HepG2 (cell line): ENCODE data around the gene MYO7B. TPM values are rescaled to one million over a fixed set of nuclear protein-coding genes. Genes with fewer than 3 reads are reported as not detected.

Experiments
- ATAC-seq: fragments of 200-7000 bp; cut with Tn5 transposase; 3 replicates; pipeline ENCODE4 v1.9.1; 2020; ENCODE audit warnings: mild to moderate bottlenecking, moderate library complexity
- BruUV-seq: library from RNA; stranded (reverse); fragments of 400-500 nt; replicated peaks from 2 replicates; lab custom pipeline; 2021; lab: Mats Ljungman, UMichigan
- CTCF ChIA-PET: fragments of 300-600 bp; formaldehyde crosslinking; extraction: SDS; loops from one replicate; lab custom pipeline; 2021; ENCODE audit warnings: low total read pairs, inconsistent platforms, low intra/inter-chr PET ratio; lab: Yijun Ruan, JAX
- POLR2A ChIA-PET: fragments of 350-600 bp; sonication (Branson Sonifier 250); formaldehyde crosslinking; loops from one replicate; lab custom pipeline; 2020; ENCODE audit warnings: antibody characterized with exemption, inconsistent platforms; lab: Yijun Ruan, JAX
- DNase-seq: peaks from one replicate; pipeline ENCODE4 v3.0.0-alpha.2; 2015; ENCODE audit warnings: low spot score
- FAIRE-seq: peaks from 3 replicates; lab custom pipeline; 2011; peaks lifted over from hg19 to GRCh38; lab: Jason Lieb, UNC
- H2AFZ ChIP-seq: one replicate; pipeline ENCODE4 v1.6.1; 2011; ENCODE audit warnings: low read length, inconsistent platforms
- H3K27ac ChIP-seq: fragments of 300-600 bp; 3 replicates; pipeline ENCODE4 v1.8.0; 2011; ENCODE audit warnings: mixed run types, mild to moderate bottlenecking, mixed read lengths, low read length, inconsistent platforms; ENCODE audit not compliant: insufficient read depth; ENCODE audit errors: extremely low read length
- H3K27me3 ChIP-seq, 2 experiments: fragments of 200-600 bp in 1 of 2; 2 replicates in 1 of 2; 3 replicates in 1 of 2; pipeline versions ENCODE4 v1.6.0 to v1.8.0; 2011; ENCODE audit warnings: low read length in 2 of 2, mild to moderate bottlenecking in 2 of 2, moderate library complexity in 2 of 2, inconsistent platforms in 1 of 2; ENCODE audit not compliant: insufficient read depth in 2 of 2, control insufficient read depth in 1 of 2
- H3K36me3 ChIP-seq, 2 experiments: fragments of 200-600 bp in 1 of 2; replicated peaks in 1 of 2; 2 replicates in 1 of 2; 3 replicates in 1 of 2; pipeline versions ENCODE4 v1.5.1 to v1.8.0; 2011; ENCODE audit warnings: low read length in 2 of 2, inconsistent platforms in 1 of 2; ENCODE audit not compliant: insufficient read depth in 2 of 2, control insufficient read depth in 1 of 2
- H3K4me1 ChIP-seq: 2 replicates; pipeline ENCODE4 v1.5.1; 2012; ENCODE audit warnings: low read length, inconsistent platforms; ENCODE audit not compliant: insufficient read depth
- H3K4me2 ChIP-seq: 2 replicates; pipeline ENCODE4 v1.6.0; 2011; ENCODE audit warnings: low read depth, low read length, inconsistent platforms
- H3K4me3 ChIP-seq, 3 experiments: fragments of 200-600 bp in 1 of 3; sonication (generic), shearing (Covaris generic) in 1 of 3; replicated peaks in 1 of 3; 2 replicates each; pipeline ENCODE4 v1.5.1; 2011 to 2016; ENCODE audit warnings: low read length in 3 of 3, inconsistent platforms in 2 of 3, low read depth in 2 of 3, mild to moderate bottlenecking in 2 of 3, control low read depth in 1 of 3, mixed read lengths in 1 of 3; ENCODE audit not compliant: insufficient read depth in 1 of 3
- H3K79me2 ChIP-seq: one replicate; pipeline ENCODE4 v1.6.1; 2011; ENCODE audit warnings: low read length, inconsistent platforms; ENCODE audit not compliant: insufficient read depth
- H3K9ac ChIP-seq: 2 replicates; pipeline ENCODE4 v1.6.0; 2011; ENCODE audit warnings: mild to moderate bottlenecking, low read depth, low read length, inconsistent platforms; ENCODE audit not compliant: insufficient read depth
- H3K9me3 ChIP-seq: 2 replicates; pipeline ENCODE4 v1.5.1; 2012; ENCODE audit warnings: mild to moderate bottlenecking, low read length
- H4K20me1 ChIP-seq: 2 replicates; pipeline ENCODE4 v1.6.0; 2011; ENCODE audit warnings: inconsistent platforms, mild to moderate bottlenecking, low read length, moderate library complexity; ENCODE audit not compliant: insufficient read depth
- ADNP ChIP-seq: sonication (generic); formaldehyde crosslinking; IDR thresholded peaks from 2 replicates; pipeline ENCODE4 v1.4.0; 2020; ENCODE audit warnings: missing genetic modification reagents
- ATF5 ChIP-seq: sonication (generic); formaldehyde crosslinking; IDR thresholded peaks from 2 replicates; pipeline ENCODE4 v1.4.0; 2020; ENCODE audit warnings: mild to moderate bottlenecking, low read depth, missing genetic modification reagents
- GABPA ChIP-seq, 2 experiments: IDR thresholded peaks; 2 replicates each; pipeline ENCODE4 v1.6.1; 2011 to 2016; ENCODE audit warnings: low read depth in 2 of 2, low read length in 1 of 2, missing biosample characterization in 1 of 2, missing genetic modification characterization in 1 of 2
- HNF1A ChIP-seq, 2 experiments: sonication (generic) in 1 of 2; formaldehyde crosslinking in 1 of 2; IDR thresholded peaks; 2 replicates each; pipeline versions ENCODE4 v1.4.0 to v1.6.1; 2016 to 2020; ENCODE audit warnings: borderline replicate concordance in 1 of 2, low read depth in 1 of 2, mild to moderate bottlenecking in 1 of 2, missing genetic modification reagents in 1 of 2
- LCORL ChIP-seq, 2 experiments: fragments of 450-650 bp in 1 of 2; sonication (generic) in 1 of 2; formaldehyde crosslinking in 1 of 2; IDR thresholded peaks; 2 replicates each; pipeline versions ENCODE4 v1.5.0 to v1.6.1; 2017 to 2020; ENCODE audit warnings: antibody characterized with exemption in 1 of 2, missing genetic modification reagents in 1 of 2
- MYPOP ChIP-seq: sonication (generic); formaldehyde crosslinking; IDR thresholded peaks from 2 replicates; pipeline ENCODE4 v1.8.1; 2023; ENCODE audit warnings: mild to moderate bottlenecking, moderate library complexity, missing genetic modification reagents
- NCOR1 ChIP-seq: fragments of 200-600 bp; sonication (generic); IDR thresholded peaks from 2 replicates; pipeline ENCODE4 v1.7.0; 2017; ENCODE audit warnings: antibody characterized with exemption, low read length, borderline replicate concordance
- NPAS2 ChIP-seq: sonication (generic); formaldehyde crosslinking; IDR thresholded peaks from 2 replicates; pipeline ENCODE4 v1.8.0; 2022; ENCODE audit warnings: mild to moderate bottlenecking, missing genetic modification reagents, borderline replicate concordance
- PAXIP1 ChIP-seq: sonication (generic); formaldehyde crosslinking; conservative IDR thresholded peaks from 2 replicates; pipeline ENCODE4 v1.4.0; 2020; ENCODE audit warnings: mild to moderate bottlenecking, missing genetic modification reagents, moderate library complexity
- RFX3 ChIP-seq: IDR thresholded peaks from 2 replicates; pipeline ENCODE4 v1.6.1; 2016; ENCODE audit warnings: missing biosample characterization, missing genetic modification reagents
- RFX5 ChIP-seq: IDR thresholded peaks from 2 replicates; pipeline ENCODE4 v1.6.1; 2011; ENCODE audit warnings: low read depth, low read length, improper control_type of control experiment
- SMAD1 ChIP-seq: sonication (generic); formaldehyde crosslinking; IDR thresholded peaks from 2 replicates; pipeline ENCODE4 v1.4.0; 2020; ENCODE audit warnings: missing genetic modification reagents, low read depth, mild to moderate bottlenecking, borderline replicate concordance
- SOX5 ChIP-seq: IDR thresholded peaks from 2 replicates; pipeline ENCODE4 v1.6.1; 2016; ENCODE audit warnings: borderline replicate concordance
- WGBS: methylation state at CpG from one replicate; pipeline ENCODE4 v1.1.6; 2017; ENCODE audit warnings: low lambda C conversion rate; 5-methylcytosine and 5-hydroxymethylcytosine counted together
- in situ Hi-C: cut with HindIII; loops from 2 replicates; pipeline ENCODE4 v1.10.0; 2017; ENCODE audit warnings: low pct_unique_long_range_greater_than_20kb; ENCODE audit not compliant: extremely low pct_ligation_motif_present
- intact Hi-C: fragments of 100-400 bp; cut with micrococcal nuclease; formaldehyde crosslinking; loops from one replicate; pipeline ENCODE4 v1.10.0; 2022; ENCODE audit not compliant: unreplicated experiment
- polyA plus RNA-seq, 8 experiments: library from polyadenylated mRNA; depleted of rRNA in 3 of 8; stranded (reverse) in 7 of 8; unstranded in 1 of 8; fragments of >200 nt; fragmentation: Illumina TruSeq in 4 of 8; extraction: Trizol in 4 of 8; gene quantifications; 2 replicates each; pipeline versions ENCODE4 v1.2.1 to v1.2.3, GENCODE V29; 2011 to 2016; ENCODE audit warnings: low read depth in 4 of 8, missing spikeins in 1 of 8, mixed read lengths in 1 of 8; ENCODE audit not compliant: insufficient read depth in 1 of 8
- total RNA-seq, 5 experiments: library from RNA; depleted of rRNA; stranded (reverse); fragments of >200 nt; fragmentation: Illumina TruSeq; extraction: Trizol; gene quantifications; 2 replicates each; pipeline ENCODE4 v1.2.3, GENCODE V29; 2016; ENCODE audit warnings: low read depth in 1 of 5

Gene MYO7B
- total and polyA plus RNA-seq, 2 of the 13 experiments (the other 11 are each of a cell fraction or from before 2014, with no cell fraction given), result not detected

GRCh38 chr2:127511090-127511695 lies 24.3 kb upstream of the MYO7B start:
- H3K79me2 ChIP-seq, result peaks cover 95% of the 10 kb centered on the region
- intact Hi-C loops (loop anchor here (2.0 kb wide), 1 partner anchor 16 kb away; the partner anchor contains the start of gene IWS1), in situ Hi-C loops (no loop called here)
- no peak for FAIRE-seq
- H3K4me1 ChIP-seq, result peaks cover 60% of the 10 kb centered on the region
- H3K9ac ChIP-seq, result no peak overlapping the region
- ChIA-PET CTCF (no interaction called here), POLR2A (interaction anchor here (7.1 kb wide), 1 partner anchor 15 kb away, joined by 41 read pairs; the partner anchor contains the start of gene IWS1)
- H3K36me3 ChIP-seq, result peaks cover 12 to 38% of the 10 kb centered on the region in 2 experiments
- WGBS, result 50% methylated on average over 6 of the region's 6 CpGs
- ATAC-seq, result peak; percentile 90
- H2AFZ ChIP-seq, result no peak overlapping the region
- H3K4me3 ChIP-seq, result no peak overlapping the region
- peak overlapping the region; percentile 60 for H3K27ac ChIP-seq
- peak overlapping the region; percentile 8 for H3K4me2 ChIP-seq
- H4K20me1 ChIP-seq, result peaks cover 50% of the 10 kb centered on the region
- no TSS peak for BruUV-seq
- no peaks in the 10 kb centered on the region for H3K27me3 ChIP-seq
- no peaks in the 10 kb centered on the region for H3K9me3 ChIP-seq
- DNase-seq, result peak; percentile 79
- TF ChIP-seq RFX5 (no peak), ATF5 (CRISPR knock-in tag) (no peak), NPAS2 (CRISPR knock-in tag) (no peak), HNF1A (IDR thresholded peaks at IDR 0.05; ENCODE audit: low read depth) (no peak), HNF1A (CRISPR knock-in tag; IDR thresholded peaks at IDR 0.05; ENCODE audit: borderline replicate concordance) (no peak), LCORL (IDR thresholded peaks at IDR 0.05) (peak; percentile 47; the same call in 1 of the 2 replicates), LCORL (CRISPR knock-in tag; IDR thresholded peaks at IDR 0.05) (no peak), PAXIP1 (CRISPR knock-in tag) (peak; percentile 75), ADNP (CRISPR knock-in tag) (no peak), MYPOP (CRISPR knock-in tag) (no peak), SMAD1 (CRISPR knock-in tag) (no peak), NCOR1 (peak; percentile 68; the same call in 1 of the 2 replicates), RFX3 (CRISPR knock-in tag) (no peak), SOX5 (CRISPR knock-in tag) (no peak), GABPA (IDR thresholded peaks at IDR 0.05; ENCODE audit: low read depth, low read length) (no peak), GABPA (CRISPR knock-in tag; IDR thresholded peaks at IDR 0.05; ENCODE audit: low read depth) (no peak)
